HEK293 (cell line): Measurements from ENCODE around the gene CRTC2.

Experiments
- BCL11A ChIP-seq: fragments of 450-650 bp; formaldehyde crosslinking; IDR thresholded peaks from 2 replicates; pipeline ENCODE4 v1.5.1; 2016; ENCODE audit warnings: low read depth, missing biosample characterization, missing genetic modification characterization
- BCL6B ChIP-seq: fragments of 450-650 bp; formaldehyde crosslinking; IDR thresholded peaks from 2 replicates; pipeline ENCODE4 v1.5.1; 2017; ENCODE audit warnings: missing biosample characterization, missing genetic modification characterization
- KLF10 ChIP-seq: fragments of 450-650 bp; IDR thresholded peaks from 2 replicates; pipeline ENCODE4 v1.5.1; 2018; ENCODE audit warnings: missing biosample characterization, mild to moderate bottlenecking, missing genetic modification characterization
- KLF7 ChIP-seq: fragments of 450-650 bp; formaldehyde crosslinking; IDR thresholded peaks from 2 replicates; pipeline ENCODE4 v1.5.1; 2016; ENCODE audit warnings: missing biosample characterization, missing genetic modification characterization, borderline replicate concordance
- PRDM4 ChIP-seq: fragments of 450-650 bp; formaldehyde crosslinking; IDR thresholded peaks from 2 replicates; pipeline ENCODE4 v1.5.1; 2017; ENCODE audit warnings: missing biosample characterization, missing genetic modification characterization
- REST ChIP-seq: fragments of 450-650 bp; formaldehyde crosslinking; IDR thresholded peaks from 2 replicates; pipeline ENCODE4 v1.5.1; 2016; ENCODE audit warnings: missing biosample characterization, missing genetic modification characterization
- ZBTB10 ChIP-seq: fragments of 450-650 bp; formaldehyde crosslinking; IDR thresholded peaks from 2 replicates; pipeline ENCODE4 v1.5.1; 2016; ENCODE audit warnings: missing biosample characterization, missing genetic modification characterization
- ZBTB17 ChIP-seq: fragments of 450-650 bp; formaldehyde crosslinking; IDR thresholded peaks from 2 replicates; pipeline ENCODE4 v1.5.1; 2016; ENCODE audit warnings: missing biosample characterization, missing genetic modification characterization
- ZEB2 ChIP-seq: fragments of 450-650 bp; formaldehyde crosslinking; IDR thresholded peaks from 2 replicates; pipeline ENCODE4 v1.5.1; 2016; ENCODE audit warnings: missing biosample characterization, missing genetic modification characterization
- ZFHX2 ChIP-seq: fragments of 450-650 bp; formaldehyde crosslinking; conservative IDR thresholded peaks from 2 replicates; pipeline ENCODE4 v1.5.1; 2016; ENCODE audit warnings: missing biosample characterization, missing genetic modification characterization
- ZIC2 ChIP-seq: fragments of 450-650 bp; formaldehyde crosslinking; IDR thresholded peaks from 2 replicates; pipeline ENCODE4 v1.5.1; 2016; ENCODE audit warnings: missing biosample characterization, missing genetic modification characterization
- ZNF140 ChIP-seq: fragments of 450-650 bp; formaldehyde crosslinking; IDR thresholded peaks from 2 replicates; pipeline ENCODE4 v1.5.1; 2016; ENCODE audit warnings: missing biosample characterization, missing genetic modification characterization
- ZNF16 ChIP-seq: fragments of 450-650 bp; formaldehyde crosslinking; IDR thresholded peaks from 2 replicates; pipeline ENCODE4 v1.5.1; 2016; ENCODE audit warnings: low read depth, missing biosample characterization, missing genetic modification characterization
- ZNF18 ChIP-seq: fragments of 450-650 bp; formaldehyde crosslinking; IDR thresholded peaks from 2 replicates; pipeline ENCODE4 v1.5.1; 2016; ENCODE audit warnings: missing biosample characterization, missing genetic modification characterization
- ZNF19 ChIP-seq: fragments of 450-650 bp; formaldehyde crosslinking; IDR thresholded peaks from 2 replicates; pipeline ENCODE4; 2016; ENCODE audit warnings: missing biosample characterization, missing genetic modification characterization, low read depth
- ZNF24 ChIP-seq: fragments of 450-650 bp; formaldehyde crosslinking; IDR thresholded peaks from 2 replicates; pipeline ENCODE4 v1.5.1; 2016; ENCODE audit warnings: missing biosample characterization, missing genetic modification characterization
- ZNF292 ChIP-seq: fragments of 450-650 bp; formaldehyde crosslinking; IDR thresholded peaks from 2 replicates; pipeline ENCODE4 v1.5.1; 2016; ENCODE audit warnings: low read depth, missing biosample characterization, missing genetic modification characterization, borderline replicate concordance
- ZNF501 ChIP-seq: fragments of 450-650 bp; formaldehyde crosslinking; IDR thresholded peaks from 2 replicates; pipeline ENCODE4 v1.5.1; 2016; ENCODE audit warnings: missing biosample characterization, missing genetic modification characterization
- ZNF530 ChIP-seq: fragments of 450-650 bp; formaldehyde crosslinking; IDR thresholded peaks from 2 replicates; pipeline ENCODE4 v1.5.1; 2016; ENCODE audit warnings: low read depth, missing biosample characterization, missing genetic modification characterization
- ZNF555 ChIP-seq: fragments of 450-650 bp; formaldehyde crosslinking; conservative IDR thresholded peaks from 2 replicates; pipeline ENCODE4 v1.5.1; 2017; ENCODE audit warnings: missing biosample characterization, mild to moderate bottlenecking, missing genetic modification characterization, inconsistent platforms
- ZNF558 ChIP-seq: fragments of 450-650 bp; formaldehyde crosslinking; IDR thresholded peaks from 2 replicates; pipeline ENCODE4 v1.5.1; 2016; ENCODE audit warnings: missing biosample characterization, missing genetic modification characterization
- ZNF645 ChIP-seq: fragments of 450-650 bp; formaldehyde crosslinking; IDR thresholded peaks from 2 replicates; pipeline ENCODE4; 2016; ENCODE audit warnings: missing biosample characterization, missing genetic modification characterization
- ZNF704 ChIP-seq: fragments of 450-650 bp; formaldehyde crosslinking; IDR thresholded peaks from 2 replicates; pipeline ENCODE4 v1.5.1; 2016; ENCODE audit warnings: missing biosample characterization, missing genetic modification characterization
- ZNF785 ChIP-seq: fragments of 450-650 bp; formaldehyde crosslinking; IDR thresholded peaks from 2 replicates; pipeline ENCODE4 v1.5.1; 2016; ENCODE audit warnings: missing biosample characterization, missing genetic modification characterization
- ZXDB ChIP-seq: fragments of 450-650 bp; formaldehyde crosslinking; IDR thresholded peaks from 2 replicates; pipeline ENCODE4 v1.5.1; 2016; ENCODE audit warnings: missing biosample characterization, missing genetic modification characterization

The CRTC2 gene

GRCh38 chr1:153958111-153958960 is at the start of gene CRTC2 (continued):
- TF ChIP-seq ZNF501 (tag by site-specific recombination) (peak; percentile 94), BCL11A (no peak), ZNF555 (no peak), ZXDB (tag by site-specific recombination) (peak; percentile 89), ZNF18 (peak; percentile 45), ZNF24 (tag by site-specific recombination) (peak; percentile 57; the same call in 1 of the 2 replicates), ZNF558 (no peak), KLF10 (tag by site-specific recombination) (peak; percentile 66; the same call in 1 of the 2 replicates), BCL6B (no peak), ZBTB10 (tag by site-specific recombination) (peak; percentile 74), ZFHX2 (tag by site-specific recombination) (peak; percentile 92), ZEB2 (peak; percentile 88), ZNF292 (tag by site-specific recombination) (no peak), ZNF645 (no peak), ZNF140 (tag by site-specific recombination) (no peak), ZNF19 (tag by site-specific recombination) (no peak), KLF7 (tag by site-specific recombination) (peak; percentile 93), REST (tag by site-specific recombination) (peak; percentile 50; the same call in 1 of the 2 replicates), ZIC2 (tag by site-specific recombination) (peak; percentile 23; the same call in 1 of the 2 replicates), ZNF785 (no peak), PRDM4 (tag by site-specific recombination) (peak; percentile 27; the same call in 1 of the 2 replicates), ZNF530 (no peak), ZBTB17 (tag by site-specific recombination) (peak; percentile 98), ZNF704 (no peak), ZNF16 (no peak)
